GM04503 (cell line): Measurements from ENCODE around the gene WDR45B.
A peak's percentile ranks its signal among the peaks of the same experiment; 100 is the strongest.

Experiments used
- DNase-seq: peaks from one replicate; pipeline ENCODE4 v3.0.0-alpha.2; 2012; ENCODE audit warnings: low read depth

The WDR45B gene

DNA sequence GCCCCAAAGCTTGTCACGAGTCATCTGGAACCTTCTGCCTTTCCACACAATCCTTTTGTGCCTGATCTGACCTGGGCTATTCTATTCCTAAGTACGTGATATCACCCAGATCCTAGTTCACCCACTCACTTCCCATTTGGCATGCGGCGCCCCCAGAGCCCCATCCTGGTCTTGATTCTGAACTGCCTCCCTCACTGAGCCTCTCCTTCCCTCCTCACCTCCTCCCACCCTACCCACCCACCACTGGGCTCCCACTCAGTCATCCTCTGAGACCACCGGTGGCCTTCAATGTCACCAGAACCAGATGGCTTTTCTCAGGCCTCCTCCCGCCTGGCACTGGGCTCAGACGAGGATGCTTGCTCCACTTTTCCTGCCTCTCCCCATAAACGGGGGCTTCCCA is 18.5 kb downstream of the WDR45B start:
- DNase-seq, result no peak

DNA sequence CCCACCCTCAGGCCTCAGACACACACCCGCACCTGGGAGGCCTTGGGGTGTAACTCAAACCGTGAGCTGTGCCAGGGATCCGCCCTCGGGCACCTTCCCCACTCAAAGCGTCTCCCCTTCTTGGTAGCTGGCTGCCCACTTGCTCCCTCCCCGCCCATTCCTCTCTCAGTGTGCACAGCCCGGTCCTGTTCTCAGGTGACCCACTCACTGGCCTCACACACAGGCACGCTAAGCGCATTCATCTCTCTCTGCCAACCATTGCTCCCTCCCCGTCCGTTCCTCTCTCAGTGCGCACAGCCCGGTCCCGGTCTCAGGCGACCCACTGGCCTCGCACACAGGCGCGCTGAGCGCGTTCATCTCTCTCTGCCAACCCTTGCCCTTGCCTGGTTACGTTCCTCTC is 20.8 kb downstream of the WDR45B start:
- DNase-seq, result no peak

DNA sequence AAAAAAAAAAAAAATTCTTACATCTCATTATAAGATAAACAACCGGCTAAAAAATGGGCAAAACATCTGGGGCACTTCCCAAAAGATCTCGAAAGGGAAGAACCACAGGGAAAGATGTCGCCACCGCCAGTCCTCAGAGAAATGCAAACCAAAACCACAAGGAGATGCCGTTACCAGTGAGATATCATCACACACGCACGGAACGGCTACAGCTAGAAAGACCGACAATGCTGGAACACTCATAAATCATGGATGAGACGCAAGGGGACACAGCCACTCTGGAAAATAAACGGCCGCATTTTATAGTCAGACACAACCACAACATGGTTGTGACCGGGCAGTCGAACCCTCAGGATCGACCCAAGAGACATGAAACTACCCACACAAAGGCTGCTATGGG is 24.5 kb downstream of the WDR45B start:
- DNase-seq, result peak; percentile 79

DNA sequence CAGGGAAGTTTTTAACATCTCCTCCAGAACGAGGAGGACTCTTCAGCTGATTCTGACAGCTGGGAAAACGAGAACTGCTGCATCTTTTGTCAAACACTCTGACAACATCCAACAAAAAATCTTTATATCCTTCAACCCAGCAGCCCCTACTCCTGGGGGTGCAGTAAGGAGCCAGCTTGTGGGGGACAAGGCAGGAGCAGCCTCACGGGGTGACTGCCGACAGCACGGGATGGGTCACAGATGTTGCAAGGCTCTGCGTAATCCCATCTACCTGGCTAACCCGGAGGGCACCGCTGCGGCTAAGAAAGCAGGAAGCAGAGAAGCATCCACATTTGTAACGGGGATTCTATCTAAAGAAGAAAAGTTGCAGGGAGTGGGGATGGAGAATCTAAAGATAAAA is 28.6 kb downstream of the WDR45B start:
- no peak for DNase-seq

DNA sequence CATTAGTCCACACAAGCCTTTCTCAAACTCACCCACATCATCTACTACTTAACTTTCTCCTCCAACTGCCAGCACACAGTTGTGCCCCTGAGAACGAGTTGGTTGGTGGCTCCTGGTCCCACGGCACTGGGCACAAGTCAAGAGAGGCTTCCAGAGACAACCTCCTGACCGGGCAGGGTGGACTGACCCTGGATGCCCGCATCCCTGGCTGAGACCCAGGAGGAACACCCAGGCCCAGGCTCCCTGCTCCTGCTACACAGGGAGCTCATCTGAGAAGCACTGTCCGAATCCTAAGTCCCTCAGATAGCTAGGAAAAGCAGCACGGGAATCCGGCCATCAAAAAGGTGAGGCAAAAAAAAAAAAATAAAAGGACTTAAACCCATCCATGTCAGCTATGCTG is 29.0 kb downstream of the WDR45B start:
- no peak for DNase-seq

DNA sequence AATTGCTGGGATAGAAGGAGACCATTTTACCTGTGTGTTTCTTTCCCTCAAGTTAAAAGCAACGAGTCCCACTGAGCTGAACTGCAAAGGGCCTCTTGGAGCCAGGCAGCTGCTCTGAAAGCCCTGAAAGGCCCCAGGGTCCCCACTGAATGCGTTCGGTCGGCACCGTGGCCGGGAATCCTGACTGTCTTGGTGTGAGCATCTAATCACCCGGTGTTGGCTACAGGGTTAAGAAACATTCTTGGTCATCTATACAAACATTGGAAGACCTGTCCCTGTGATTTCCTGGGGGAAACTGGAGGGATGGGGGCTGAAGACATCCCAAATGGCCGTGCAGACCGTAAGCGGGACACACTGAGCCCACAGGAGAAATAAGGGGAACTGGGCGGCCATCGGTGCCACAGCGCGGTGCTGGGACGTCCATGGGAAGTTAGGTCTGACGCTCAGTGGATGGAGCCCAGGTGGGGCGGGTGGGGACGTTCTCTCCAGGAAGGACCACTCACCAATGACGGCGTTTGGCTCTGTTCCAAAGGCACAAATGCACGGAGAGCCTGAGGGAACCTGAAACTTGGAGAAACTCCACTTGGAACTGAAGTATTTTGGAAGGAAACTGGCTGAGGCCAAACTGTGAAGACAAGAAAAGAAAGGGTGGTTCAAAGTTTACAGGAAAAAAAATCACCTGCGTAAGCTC is 32.1 kb downstream of the WDR45B start:
- no peak for DNase-seq

DNA sequence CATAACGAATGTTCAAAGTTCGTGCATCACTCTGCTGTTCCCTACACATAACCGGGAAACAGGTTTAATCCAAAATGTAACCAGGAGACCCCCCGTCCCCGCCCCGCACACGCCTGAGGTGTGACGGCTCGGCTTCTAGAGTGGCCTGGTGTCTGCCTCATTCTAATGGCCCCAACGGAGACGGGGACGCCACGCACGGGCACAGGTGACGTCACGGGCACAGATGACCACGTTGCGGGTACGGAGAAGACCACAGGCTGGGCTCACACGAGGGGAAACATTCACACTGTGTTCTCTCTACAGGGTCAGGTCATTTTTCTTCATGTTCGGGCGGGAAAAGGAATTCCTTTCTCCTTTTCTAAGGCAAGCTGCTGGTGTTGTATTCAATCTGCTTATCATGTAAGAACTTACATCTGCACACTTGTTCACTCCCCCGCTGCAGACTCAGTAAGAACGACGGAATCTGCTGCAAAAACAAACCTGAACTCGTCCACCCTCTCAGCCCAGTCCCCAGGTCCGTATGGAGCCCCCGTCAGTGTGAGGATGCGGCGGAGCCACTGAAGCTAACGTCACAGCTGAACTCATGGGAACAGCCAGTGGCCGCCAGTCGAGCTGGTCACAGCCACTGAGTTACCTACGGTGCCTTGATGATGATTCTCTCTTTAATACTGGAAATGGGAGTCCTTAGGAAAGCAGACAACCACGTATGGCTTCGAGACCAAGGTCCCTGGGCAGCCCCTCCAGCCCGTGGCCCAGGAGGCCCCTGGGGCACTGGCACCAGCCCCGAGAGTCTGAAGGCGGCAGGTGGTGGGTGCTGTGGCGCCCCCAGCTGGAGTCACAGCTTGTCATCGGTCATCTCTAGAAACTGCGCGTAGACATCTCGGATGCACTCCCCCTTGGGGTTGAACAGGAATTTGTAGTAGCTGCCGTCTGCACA is 32.9 kb downstream of the WDR45B start:
- DNase-seq, result no peak

DNA sequence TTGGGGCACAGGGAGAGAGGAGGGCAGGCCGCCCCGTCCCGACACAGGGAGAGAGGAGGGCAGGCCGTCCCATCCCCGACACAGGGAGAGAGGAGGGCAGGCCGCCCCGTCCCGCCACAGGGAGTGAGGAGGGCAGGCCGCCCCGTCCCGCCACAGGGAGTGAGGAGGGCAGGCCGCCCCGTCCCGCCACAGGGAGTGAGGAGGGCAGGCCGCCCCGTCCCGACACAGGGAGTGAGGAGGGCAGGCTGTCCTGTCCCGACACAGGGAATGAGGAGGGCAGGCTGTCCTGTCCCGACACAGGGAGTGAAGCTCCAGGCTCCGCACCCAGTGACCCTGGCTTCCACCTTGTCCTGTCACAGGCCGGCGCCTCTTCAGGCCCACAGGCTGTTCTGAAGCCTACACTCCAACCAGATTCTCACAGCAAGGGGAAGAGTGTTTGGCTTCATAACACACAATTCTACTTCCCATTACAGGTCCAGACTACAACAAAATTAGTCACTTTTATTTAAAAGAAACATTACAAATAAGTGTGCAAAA is 34.1 kb downstream of the WDR45B start:
- no peak for DNase-seq

DNA sequence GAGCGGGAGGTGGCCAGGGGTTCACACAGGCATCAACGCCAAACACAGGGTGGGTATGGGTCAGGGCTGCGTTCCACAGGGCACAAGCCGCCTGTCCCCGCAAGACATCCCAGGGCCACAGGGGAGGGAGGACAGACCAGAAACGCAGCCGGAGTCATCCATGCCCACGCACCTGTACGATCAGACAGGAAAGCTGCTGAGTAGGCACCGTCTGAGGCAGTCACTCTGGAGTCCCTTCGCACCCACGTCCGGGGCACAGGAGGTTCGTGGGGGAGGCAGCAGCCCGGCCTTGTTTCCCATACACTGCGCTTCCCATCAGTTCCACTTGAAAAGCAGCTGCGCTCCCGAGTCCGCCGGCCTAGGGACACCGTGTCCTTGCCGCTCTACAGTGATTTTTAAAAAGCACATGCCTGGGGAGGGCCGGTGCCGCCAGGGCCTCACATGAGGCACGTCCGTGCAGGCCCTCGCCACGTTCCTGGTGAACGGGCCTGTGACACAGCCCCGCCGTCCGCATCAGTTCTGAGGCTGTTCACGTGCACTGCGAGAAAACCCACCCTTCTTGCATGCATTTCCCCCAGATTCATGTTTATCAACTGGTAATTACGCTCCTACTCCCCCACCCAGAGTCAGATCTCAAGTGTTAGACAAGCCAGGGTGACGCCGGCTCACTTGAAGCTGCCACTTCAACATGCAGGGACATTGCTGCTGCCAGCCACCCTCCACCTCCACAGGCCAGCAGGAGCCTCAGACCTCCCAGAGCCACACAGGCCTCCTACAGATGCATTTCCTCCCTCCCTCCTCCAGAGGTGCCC is 34.8 kb downstream of the WDR45B start:
- no peak for DNase-seq

DNA sequence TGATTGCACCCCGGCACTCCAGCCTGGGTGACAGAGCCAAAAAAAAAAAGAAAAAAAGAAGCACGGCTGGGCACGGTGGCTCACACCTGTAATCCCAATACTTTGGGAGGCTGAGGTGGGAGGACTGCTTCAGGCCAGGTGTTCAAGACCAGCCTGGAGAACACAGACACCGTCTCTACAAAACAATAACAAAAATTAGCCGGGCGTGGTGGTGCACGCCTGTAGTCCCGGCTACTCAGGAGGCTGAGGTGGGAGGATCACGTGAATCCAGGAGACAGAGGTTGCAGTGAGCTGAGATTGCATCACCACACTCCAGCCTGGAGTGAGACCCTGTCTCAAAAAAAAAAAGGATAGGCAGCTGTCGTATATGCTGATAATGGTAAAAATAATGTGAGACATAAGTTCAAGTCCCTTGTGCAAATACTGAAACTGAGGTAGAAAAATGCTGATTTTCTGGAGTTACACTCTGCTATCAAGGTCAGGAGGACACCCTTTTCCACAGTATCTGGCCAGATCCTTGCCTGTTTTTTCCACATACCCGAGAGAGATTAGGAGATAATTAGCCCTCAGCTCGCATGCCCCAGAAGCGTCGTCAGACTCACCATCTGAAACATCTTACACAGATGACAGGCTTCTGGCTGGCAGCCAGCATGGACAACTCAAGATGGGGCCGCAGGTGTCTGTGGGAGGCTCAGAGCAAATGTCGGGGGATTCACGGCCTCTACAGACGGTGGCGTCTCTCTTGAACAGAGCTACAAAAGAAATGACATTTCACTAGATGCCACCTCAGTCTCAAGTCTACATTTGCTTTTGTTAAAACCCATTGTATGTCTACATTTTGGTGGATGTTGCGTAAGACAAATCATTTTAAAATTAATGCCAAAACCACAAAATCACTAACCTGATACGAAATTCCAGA is 36.8 kb downstream of the WDR45B start:
- no peak for DNase-seq

DNA sequence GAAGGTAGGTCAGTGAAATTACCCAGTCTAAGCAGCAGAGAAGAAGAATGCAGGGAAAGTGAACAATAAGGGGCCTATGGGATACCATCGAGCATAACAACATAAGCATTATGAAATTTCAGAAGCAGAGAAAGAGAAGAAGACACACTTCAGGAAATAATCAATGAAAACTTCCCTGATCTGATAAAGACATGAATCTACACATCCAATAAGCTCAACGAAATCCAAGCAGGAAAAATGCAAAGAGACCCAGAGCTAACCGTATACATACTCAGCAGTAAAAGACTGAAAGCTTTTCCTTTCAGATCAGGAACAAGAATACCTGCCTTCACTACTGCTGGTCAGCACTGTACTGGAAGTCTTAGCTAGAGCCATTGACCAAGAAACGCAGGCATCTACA is 38.6 kb downstream of the WDR45B start:
- DNase-seq, result no peak

DNA sequence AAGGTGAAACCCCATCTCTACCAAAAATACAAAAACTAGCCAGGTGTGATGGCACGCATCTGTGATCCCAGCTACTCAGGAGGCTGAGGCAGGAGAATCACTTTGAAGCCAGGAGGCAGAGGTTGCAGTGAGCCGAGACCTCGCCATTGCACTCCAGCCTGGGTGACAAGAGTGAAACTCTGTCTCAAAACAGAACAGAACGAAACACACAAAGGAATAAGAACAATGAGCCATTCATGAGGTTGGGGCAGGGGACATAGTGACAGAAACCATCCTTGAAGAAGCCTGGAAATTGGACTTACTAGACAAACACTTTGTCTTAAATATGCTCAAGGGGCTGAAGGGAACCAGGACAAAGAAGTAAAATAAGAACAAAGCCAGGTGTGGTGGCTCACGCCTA is 39.4 kb downstream of the WDR45B start:
- DNase-seq, result no peak

DNA sequence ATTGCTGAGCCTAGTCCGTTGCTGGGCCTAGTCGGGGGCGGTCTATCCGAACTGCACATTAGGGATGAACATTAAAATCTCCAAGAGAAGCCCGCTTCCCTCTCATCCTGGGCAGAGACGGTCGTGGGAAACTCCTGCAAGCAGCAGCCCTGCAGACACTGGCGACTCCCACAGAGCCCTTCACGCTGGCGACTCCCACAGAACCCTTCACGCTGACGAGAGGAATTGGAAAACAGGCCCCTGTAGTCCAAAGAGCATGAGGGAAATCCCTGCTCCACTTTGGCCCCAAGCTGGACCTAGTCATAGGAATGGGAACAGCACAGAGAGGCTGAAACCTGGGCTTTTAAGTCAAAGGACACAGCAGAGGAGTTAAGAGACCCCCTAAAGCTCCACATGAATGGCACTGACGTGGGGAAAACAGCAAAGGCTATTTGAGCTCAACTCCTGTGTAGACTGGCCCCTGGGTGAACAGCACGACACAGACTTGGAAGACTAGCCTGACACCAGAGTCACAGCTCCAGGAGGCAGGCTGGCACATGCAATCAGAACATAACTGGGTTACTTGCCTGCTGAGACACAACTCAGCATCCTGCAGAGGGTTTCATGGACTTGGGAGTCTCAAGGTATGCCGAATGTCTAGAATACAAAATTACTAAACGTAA is 42.2 kb downstream of the WDR45B start:
- DNase-seq, result no peak

DNA sequence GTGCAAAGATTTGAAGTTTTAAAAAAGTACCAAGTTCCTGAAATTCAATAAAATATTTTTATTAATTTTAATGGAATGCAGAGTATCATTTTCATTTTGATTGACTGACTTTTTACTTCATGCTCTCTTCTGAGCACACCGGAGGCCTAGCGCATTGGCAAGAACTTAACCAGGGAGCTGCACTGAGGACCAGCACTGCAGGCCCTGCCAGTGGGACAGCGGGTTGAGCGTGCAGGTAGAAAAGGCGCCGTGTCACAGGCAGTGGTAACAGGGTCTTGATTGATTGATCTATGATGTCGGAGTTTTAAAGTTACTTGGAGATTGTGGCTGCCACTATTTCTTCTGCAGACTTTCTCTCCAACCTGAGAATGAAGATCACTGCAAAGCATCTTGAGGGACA is 43.7 kb downstream of the WDR45B start:
- DNase-seq, result no peak

DNA sequence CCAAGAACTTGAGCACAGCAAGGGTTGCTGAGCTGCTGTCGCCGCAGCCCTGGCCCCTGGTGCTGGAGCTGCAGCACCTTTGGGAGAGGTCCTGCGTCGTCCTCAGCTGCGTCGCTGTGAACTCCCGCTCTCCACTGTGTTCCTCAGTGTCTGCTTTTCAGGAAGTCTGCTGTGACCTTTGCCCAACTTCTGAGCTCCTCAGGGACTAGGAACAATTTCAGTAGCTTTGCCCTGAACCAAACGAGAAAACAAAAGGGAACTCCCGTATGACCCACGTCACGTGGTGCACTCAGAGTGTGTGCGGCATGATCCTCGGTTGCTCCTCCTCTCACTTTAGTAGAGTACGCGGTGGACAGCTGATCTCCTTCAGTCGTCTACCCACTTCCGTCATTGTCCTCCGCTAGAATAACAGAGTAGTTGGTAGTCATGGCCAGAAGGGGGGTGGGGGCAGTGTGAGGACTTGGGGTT is 44.2 kb downstream of the WDR45B start:
- DNase-seq, result no peak

DNA sequence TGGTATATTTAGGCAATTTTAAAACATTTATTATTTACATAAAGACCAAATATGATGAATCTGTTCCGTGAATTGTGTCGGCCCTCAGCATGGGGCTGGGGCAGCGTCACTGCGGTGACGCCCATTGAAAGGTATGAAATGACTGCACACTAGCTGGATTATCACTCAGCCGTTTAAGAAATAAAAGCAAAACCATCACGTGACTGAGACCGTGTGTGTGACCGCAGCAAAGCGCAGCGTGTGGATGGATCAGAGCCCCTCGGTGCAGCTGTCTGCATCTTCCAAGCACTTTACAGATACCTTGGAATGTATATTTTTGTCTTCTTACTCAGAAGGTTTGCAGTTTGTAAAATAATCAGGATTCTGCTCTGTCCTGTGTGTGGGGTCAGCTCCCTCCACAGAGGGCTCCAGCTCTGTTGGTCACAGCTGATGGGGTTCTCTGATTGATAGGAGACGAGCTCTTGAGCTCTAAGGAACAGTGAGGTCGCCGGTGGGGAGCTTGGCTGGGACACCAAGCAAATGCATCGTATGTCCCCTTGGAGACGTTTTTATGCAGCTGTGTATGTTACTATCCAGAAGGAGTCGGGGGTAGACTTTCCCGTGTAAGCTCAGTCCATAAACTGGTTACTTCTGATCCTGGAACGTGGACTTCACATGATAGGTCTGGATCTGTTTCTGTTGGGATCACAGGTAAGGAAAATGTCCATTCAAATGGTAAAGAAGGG is 45.1 kb downstream of the WDR45B start:
- DNase-seq, result no peak

DNA sequence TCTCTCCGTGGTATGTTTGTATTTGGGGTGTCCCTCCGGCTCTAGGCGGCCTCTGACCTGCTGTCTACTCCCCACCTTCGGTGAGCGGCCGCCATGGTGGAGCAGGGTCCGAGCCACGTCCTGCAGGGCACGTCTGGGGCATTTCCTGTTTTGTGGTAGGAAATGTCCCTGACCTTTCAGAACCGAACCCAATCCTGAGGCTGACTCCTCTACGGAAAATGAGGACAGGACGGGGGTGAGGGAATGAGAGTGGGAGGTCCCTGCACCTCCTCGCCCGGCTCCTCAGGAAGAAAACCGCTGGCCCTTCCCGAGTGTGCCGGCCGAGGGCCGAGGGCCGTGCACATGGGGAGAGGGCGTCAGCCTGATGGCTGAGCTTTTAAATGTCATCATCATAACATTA is 45.8 kb downstream of the WDR45B start:
- DNase-seq, result no peak

DNA sequence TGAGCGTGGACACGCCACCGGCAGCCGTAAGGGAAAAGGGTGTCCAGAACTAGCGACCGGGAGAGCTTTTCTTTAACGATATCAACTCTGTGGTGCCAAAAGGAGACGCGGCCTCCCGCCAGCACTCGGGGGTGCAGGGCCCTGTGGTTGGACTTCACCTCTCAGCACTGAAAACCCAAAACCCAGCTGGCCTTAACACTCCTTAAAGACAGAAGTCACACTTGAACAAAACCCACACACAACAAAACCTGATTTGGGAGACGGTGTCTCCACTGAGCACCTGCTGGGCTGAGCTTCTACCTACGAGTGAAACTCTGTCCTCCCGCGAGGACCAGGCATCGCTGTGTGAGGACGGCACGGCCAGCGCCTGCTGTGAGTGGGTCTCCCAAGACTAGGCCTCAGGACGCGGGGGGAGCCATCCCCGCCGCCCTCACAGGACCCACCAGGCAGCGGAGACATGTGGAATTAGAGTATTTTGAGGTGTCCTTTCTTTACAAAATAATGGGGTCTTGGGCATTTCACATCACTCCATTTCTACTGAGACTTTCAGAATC is 46.7 kb downstream of the WDR45B start:
- no peak for DNase-seq

DNA sequence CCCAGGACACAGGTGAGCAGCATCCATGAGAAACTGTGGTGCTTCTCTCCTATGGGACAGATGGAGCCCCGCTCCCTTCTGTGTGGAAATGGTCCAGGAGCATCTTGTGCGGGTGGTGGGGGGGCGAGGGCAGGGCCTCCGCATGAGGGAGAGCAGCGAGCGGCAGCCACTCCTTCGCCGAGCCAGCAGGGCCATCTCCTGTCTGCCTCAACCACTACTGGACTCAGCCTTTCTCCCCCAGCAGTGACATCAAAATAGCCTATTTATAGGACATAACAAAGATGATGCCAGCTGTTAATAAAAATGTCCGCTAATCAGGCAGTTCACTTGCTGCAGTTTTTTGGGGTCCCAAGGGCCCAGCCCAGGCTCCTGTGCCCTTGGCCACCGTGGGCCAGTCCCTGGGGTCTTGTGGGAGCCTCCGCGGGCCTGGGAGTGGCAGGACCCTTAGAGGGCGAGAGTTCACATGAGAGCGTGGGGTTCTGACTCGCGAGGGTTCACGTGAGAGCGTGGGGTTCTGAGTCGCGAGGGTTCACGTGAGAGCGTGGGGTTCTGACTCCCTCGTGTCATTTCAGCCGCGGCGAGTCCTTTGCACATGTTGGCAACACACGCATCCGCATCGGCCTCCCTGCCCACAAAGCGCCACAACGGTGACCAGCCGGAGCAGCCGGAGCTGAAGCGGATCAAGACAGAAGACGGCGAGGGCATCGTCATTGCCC is 47.4 kb downstream of the WDR45B start:
- DNase-seq, result no peak
